Activated CD8-positive, alpha-beta memory T cell treated with anti-CD3 and anti-CD28 coated beads for 1 hour (primary cell): Measurements from ENCODE around the gene GPR78.
A peak's percentile ranks its signal among the peaks of the same experiment; 100 is the strongest.

Source experiments
- DNase-seq, 2 donors: peaks; one replicate each; pipeline ENCODE4 v3.0.0-alpha.2; 2020; ENCODE audit warnings: low read depth in 1 of 2; ENCODE audit errors: extremely low read depth in 1 of 2

Gene GPR78

GRCh38 chr4:8598391-8599090, 18.3 kb downstream of the GPR78 start:
- no peak for DNase-seq

- DNase-seq: no peak
Measured at GRCh38 chr4:8599091-8599460, 18.9 kb downstream of the GPR78 start.

- DNase-seq: no peak
Measured at GRCh38 chr4:8599657-8600056, 19.5 kb downstream of the GPR78 start.

- no peak for DNase-seq
Measured at GRCh38 chr4:8600266-8600665, 20.1 kb downstream of the GPR78 start.

GRCh38 chr4:8600686-8601085, 20.5 kb downstream of the GPR78 start:
- no peak for DNase-seq

GRCh38 chr4:8601086-8601485, 20.9 kb downstream of the GPR78 start:
- DNase-seq: no peak

- DNase-seq: no peak
Measured at GRCh38 chr4:8601556-8601955, 21.4 kb downstream of the GPR78 start.

- no peak for DNase-seq
Measured at GRCh38 chr4:8602686-8603430, 22.7 kb downstream of the GPR78 start.

- no peak for DNase-seq
Measured at GRCh38 chr4:8603931-8604330, 23.7 kb downstream of the GPR78 start.

GRCh38 chr4:8605289-8605688, 25.1 kb downstream of the GPR78 start:
- DNase-seq: no peak

- no peak for DNase-seq
Measured at GRCh38 chr4:8606476-8606875, 26.3 kb downstream of the GPR78 start.

- DNase-seq: no peak
Measured at GRCh38 chr4:8606966-8607365, 26.8 kb downstream of the GPR78 start.

GRCh38 chr4:8607603-8608481, 27.6 kb downstream of the GPR78 start:
- peak in 1 of 2 donors; percentile 22 for DNase-seq

- no peak for DNase-seq
Measured at GRCh38 chr4:8608714-8609391, 28.7 kb downstream of the GPR78 start.

- DNase-seq: no peak
Measured at GRCh38 chr4:8609406-8609805, 29.2 kb downstream of the GPR78 start.

GRCh38 chr4:8609824-8610350, 29.7 kb downstream of the GPR78 start:
- no peak for DNase-seq

- no peak for DNase-seq
Measured at GRCh38 chr4:8610858-8611616, 30.8 kb downstream of the GPR78 start.

- no peak for DNase-seq
Measured at GRCh38 chr4:8612646-8613045, 32.5 kb downstream of the GPR78 start.

GRCh38 chr4:8613421-8614364, 33.5 kb downstream of the GPR78 start:
- no peak for DNase-seq
